ENCODE measurements around the gene HLF.

DNA sequence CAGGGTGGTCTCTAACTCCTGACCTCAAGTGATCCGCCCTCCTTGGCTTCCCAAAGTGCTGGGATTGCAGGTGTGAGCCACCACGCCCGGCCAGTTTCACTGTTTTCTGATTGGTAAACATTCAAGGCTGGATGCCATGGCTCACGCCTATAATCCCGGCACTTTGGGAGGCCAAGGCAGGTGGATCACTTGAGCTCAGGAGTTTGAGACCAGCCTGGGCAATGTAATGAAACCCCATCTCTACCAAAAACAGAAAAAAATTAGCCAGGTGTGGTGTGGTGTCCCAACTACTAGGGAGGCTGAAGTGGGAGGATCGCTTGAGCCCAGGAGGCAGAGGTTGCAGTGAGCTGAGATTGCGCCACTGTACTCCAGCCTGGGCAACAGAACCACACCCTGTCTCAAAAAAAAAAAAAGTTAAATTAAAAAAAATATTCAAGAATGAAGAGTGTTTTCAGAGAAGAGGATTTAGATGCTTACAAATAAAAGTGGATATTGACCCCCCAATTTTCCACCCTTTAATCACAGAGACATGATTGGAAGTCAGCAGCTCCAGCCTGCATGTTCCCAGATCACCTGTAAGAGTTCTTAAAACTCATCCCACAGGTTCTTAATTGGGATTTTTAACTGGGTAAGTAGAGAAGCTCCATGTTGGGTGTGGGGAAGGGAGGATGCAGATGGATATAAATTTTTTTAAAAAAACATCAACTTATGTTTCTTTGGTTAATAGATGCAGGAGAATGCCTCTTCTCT, 23.8 kb downstream of the HLF start:
- TF ChIP-seq POLR2AphosphoS5 (IDR thresholded peaks at IDR 0.05; ENCODE audit: low read depth, low read length) (no peak), POLR2A (IDR thresholded peaks at IDR 0.05; ENCODE audit: borderline replicate concordance, extremely low read depth, insufficient read depth, insufficient read length) (no peak), YY1 (IDR thresholded peaks at IDR 0.05; ENCODE audit: extremely low read depth, insufficient replicate concordance, low read depth, low read length) (no peak), EZH2phosphoT487 (IDR thresholded peaks at IDR 0.05; ENCODE audit: borderline replicate concordance) (no peak), SIN3A (IDR thresholded peaks at IDR 0.05; ENCODE audit: low read depth) (no peak), CEBPB (IDR thresholded peaks at IDR 0.05; ENCODE audit: low read depth) (no peak), ZFX (IDR thresholded peaks at IDR 0.05) (no peak)
- TF ChIP-seq, protein P1, sequence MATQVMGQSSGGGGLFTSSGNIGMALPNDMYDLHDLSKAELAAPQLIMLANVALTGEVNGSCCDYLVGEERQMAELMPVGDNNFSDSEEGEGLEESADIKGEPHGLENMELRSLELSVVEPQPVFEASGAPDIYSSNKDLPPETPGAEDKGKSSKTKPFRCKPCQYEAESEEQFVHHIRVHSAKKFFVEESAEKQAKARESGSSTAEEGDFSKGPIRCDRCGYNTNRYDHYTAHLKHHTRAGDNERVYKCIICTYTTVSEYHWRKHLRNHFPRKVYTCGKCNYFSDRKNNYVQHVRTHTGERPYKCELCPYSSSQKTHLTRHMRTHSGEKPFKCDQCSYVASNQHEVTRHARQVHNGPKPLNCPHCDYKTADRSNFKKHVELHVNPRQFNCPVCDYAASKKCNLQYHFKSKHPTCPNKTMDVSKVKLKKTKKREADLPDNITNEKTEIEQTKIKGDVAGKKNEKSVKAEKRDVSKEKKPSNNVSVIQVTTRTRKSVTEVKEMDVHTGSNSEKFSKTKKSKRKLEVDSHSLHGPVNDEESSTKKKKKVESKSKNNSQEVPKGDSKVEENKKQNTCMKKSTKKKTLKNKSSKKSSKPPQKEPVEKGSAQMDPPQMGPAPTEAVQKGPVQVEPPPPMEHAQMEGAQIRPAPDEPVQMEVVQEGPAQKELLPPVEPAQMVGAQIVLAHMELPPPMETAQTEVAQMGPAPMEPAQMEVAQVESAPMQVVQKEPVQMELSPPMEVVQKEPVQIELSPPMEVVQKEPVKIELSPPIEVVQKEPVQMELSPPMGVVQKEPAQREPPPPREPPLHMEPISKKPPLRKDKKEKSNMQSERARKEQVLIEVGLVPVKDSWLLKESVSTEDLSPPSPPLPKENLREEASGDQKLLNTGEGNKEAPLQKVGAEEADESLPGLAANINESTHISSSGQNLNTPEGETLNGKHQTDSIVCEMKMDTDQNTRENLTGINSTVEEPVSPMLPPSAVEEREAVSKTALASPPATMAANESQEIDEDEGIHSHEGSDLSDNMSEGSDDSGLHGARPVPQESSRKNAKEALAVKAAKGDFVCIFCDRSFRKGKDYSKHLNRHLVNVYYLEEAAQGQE (IDR thresholded peaks at IDR 0.05; ENCODE audit: low read depth) = no peak
- TF ChIP-seq, protein P2, sequence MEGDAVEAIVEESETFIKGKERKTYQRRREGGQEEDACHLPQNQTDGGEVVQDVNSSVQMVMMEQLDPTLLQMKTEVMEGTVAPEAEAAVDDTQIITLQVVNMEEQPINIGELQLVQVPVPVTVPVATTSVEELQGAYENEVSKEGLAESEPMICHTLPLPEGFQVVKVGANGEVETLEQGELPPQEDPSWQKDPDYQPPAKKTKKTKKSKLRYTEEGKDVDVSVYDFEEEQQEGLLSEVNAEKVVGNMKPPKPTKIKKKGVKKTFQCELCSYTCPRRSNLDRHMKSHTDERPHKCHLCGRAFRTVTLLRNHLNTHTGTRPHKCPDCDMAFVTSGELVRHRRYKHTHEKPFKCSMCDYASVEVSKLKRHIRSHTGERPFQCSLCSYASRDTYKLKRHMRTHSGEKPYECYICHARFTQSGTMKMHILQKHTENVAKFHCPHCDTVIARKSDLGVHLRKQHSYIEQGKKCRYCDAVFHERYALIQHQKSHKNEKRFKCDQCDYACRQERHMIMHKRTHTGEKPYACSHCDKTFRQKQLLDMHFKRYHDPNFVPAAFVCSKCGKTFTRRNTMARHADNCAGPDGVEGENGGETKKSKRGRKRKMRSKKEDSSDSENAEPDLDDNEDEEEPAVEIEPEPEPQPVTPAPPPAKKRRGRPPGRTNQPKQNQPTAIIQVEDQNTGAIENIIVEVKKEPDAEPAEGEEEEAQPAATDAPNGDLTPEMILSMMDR (IDR thresholded peaks at IDR 0.05 in 2 of 3, conservative IDR thresholded peaks at IDR 0.05 in 1 of 3; ENCODE audit: borderline replicate concordance in 1 of 3, insufficient read depth in 1 of 3, low read depth in 2 of 3, low read length in 2 of 3) = no peak
- TF ChIP-seq, protein P3, sequence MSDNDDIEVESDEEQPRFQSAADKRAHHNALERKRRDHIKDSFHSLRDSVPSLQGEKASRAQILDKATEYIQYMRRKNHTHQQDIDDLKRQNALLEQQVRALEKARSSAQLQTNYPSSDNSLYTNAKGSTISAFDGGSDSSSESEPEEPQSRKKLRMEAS (IDR thresholded peaks at IDR 0.05) = no peak

Measured in HCT116 (cell line).